Muscle layer of duodenum (tissue), 2 donors: ENCODE results near the gene SNRNP70.

Experiments used
- H3K27ac ChIP-seq: one replicate; pipeline ENCODE4 v1.7.0; 2013; ENCODE audit warnings: mild to moderate bottlenecking, low read length
- H3K27me3 ChIP-seq: one replicate; pipeline ENCODE4 v1.7.0; 2013; ENCODE audit warnings: low read depth, mild to moderate bottlenecking, control low read depth, low read length
- H3K36me3 ChIP-seq, 2 donors: one replicate each; pipeline ENCODE4 v1.7.0; 2013; ENCODE audit warnings: low read length in 2 of 2, control low read depth in 1 of 2, mild to moderate bottlenecking in 1 of 2; ENCODE audit not compliant: insufficient read depth in 2 of 2, control insufficient read depth in 1 of 2
- H3K4me1 ChIP-seq, 2 donors: one replicate each; pipeline ENCODE4 v1.7.0; 2013; ENCODE audit warnings: low read length in 2 of 2, mild to moderate bottlenecking in 2 of 2, control low read depth in 1 of 2, moderate library complexity in 1 of 2; ENCODE audit not compliant: insufficient read depth in 2 of 2, control insufficient read depth in 1 of 2
- H3K4me3 ChIP-seq, 2 donors: one replicate each; pipeline ENCODE4 v1.7.0; 2013; ENCODE audit warnings: low read length in 2 of 2, low read depth in 1 of 2, mild to moderate bottlenecking in 1 of 2
- H3K9me3 ChIP-seq, 2 donors: one replicate each; pipeline ENCODE4 v1.7.0; 2013; ENCODE audit warnings: low read length in 2 of 2, control low read depth in 1 of 2, mild to moderate bottlenecking in 1 of 2; ENCODE audit not compliant: control insufficient read depth in 1 of 2
- donor health status: healthy.

The SNRNP70 gene

GRCh38 chr19:49091391-49092038 lies 6.3 kb downstream of the SNRNP70 start:
- Histone ChIP-seq H3K9me3 (no peaks in the 10 kb centered on the region), H3K4me3 (no peak overlapping the region), H3K27ac (no peak overlapping the region), H3K27me3 (no peaks in the 10 kb centered on the region), H3K4me1 (peaks cover 5 to 21% of the 10 kb centered on the region in 2 donors), H3K36me3 (peaks cover 33 to 43% of the 10 kb centered on the region in 2 donors)

GRCh38 chr19:49092686-49093085 lies 7.4 kb downstream of the SNRNP70 start:
- no peaks in the 10 kb centered on the region for H3K27me3 ChIP-seq
- H3K9me3 ChIP-seq, result no peaks in the 10 kb centered on the region
- H3K4me3 ChIP-seq, result no peak overlapping the region
- peaks cover 4 to 13% of the 10 kb centered on the region in 2 donors for H3K4me1 ChIP-seq
- peaks cover 41 to 43% of the 10 kb centered on the region in 2 donors for H3K36me3 ChIP-seq
- no peak overlapping the region for H3K27ac ChIP-seq

GRCh38 chr19:49094505-49095482 lies 9.5 kb downstream of the SNRNP70 start:
- Histone ChIP-seq H3K27me3 (no peaks in the 10 kb centered on the region), H3K36me3 (peaks cover 50 to 54% of the 10 kb centered on the region in 2 donors), H3K4me3 (no peak overlapping the region), H3K4me1 (peaks cover 0 to 22% of the 10 kb centered on the region in 2 donors), H3K9me3 (no peaks in the 10 kb centered on the region), H3K27ac (no peak overlapping the region)

- Histone ChIP-seq H3K4me1 (peaks cover 0 to 22% of the 10 kb centered on the region in 2 donors), H3K27me3 (no peaks in the 10 kb centered on the region), H3K27ac (no peak overlapping the region), H3K36me3 (peaks cover 45 to 50% of the 10 kb centered on the region in 2 donors), H3K4me3 (no peak overlapping the region), H3K9me3 (no peaks in the 10 kb centered on the region)
Measured at GRCh38 chr19:49097453-49098288, 12.4 kb downstream of the SNRNP70 start.

- peaks cover 0 to 22% of the 10 kb centered on the region in 2 donors for H3K4me1 ChIP-seq
- H3K27me3 ChIP-seq, result no peaks in the 10 kb centered on the region
- H3K27ac ChIP-seq, result no peak overlapping the region
- H3K36me3 ChIP-seq, result peaks cover 53 to 57% of the 10 kb centered on the region in 2 donors
- H3K9me3 ChIP-seq, result no peaks in the 10 kb centered on the region
- H3K4me3 ChIP-seq, result no peak overlapping the region
Measured at GRCh38 chr19:49098795-49099194, 13.5 kb downstream of the SNRNP70 start.

GRCh38 chr19:49101160-49101559 lies 15.9 kb downstream of the SNRNP70 start:
- H3K9me3 ChIP-seq, result no peaks in the 10 kb centered on the region
- H3K4me3 ChIP-seq, result no peak overlapping the region
- peaks cover 60 to 66% of the 10 kb centered on the region in 2 donors for H3K36me3 ChIP-seq
- H3K4me1 ChIP-seq, result peaks cover 0 to 15% of the 10 kb centered on the region in 2 donors
- no peak overlapping the region for H3K27ac ChIP-seq
- H3K27me3 ChIP-seq, result no peaks in the 10 kb centered on the region

- Histone ChIP-seq H3K36me3 (peaks cover 63 to 77% of the 10 kb centered on the region in 2 donors), H3K27ac (no peak overlapping the region), H3K27me3 (no peaks in the 10 kb centered on the region), H3K4me1 (peaks cover 0 to 15% of the 10 kb centered on the region in 2 donors), H3K9me3 (no peaks in the 10 kb centered on the region), H3K4me3 (no peak overlapping the region)
Measured at GRCh38 chr19:49102303-49102702, 17.1 kb downstream of the SNRNP70 start.

- H3K36me3 ChIP-seq, result peaks cover 54 to 84% of the 10 kb centered on the region in 2 donors
- H3K4me1 ChIP-seq, result peaks cover 0 to 3% of the 10 kb centered on the region in 2 donors
- no peak overlapping the region for H3K27ac ChIP-seq
- no peaks in the 10 kb centered on the region for H3K27me3 ChIP-seq
- no peaks in the 10 kb centered on the region for H3K9me3 ChIP-seq
- no peak overlapping the region for H3K4me3 ChIP-seq
Measured at GRCh38 chr19:49103331-49104085, 18.3 kb downstream of the SNRNP70 start.

- no peaks in the 10 kb centered on the region for H3K4me1 ChIP-seq
- H3K9me3 ChIP-seq, result no peaks in the 10 kb centered on the region
- H3K4me3 ChIP-seq, result no peak overlapping the region
- H3K27ac ChIP-seq, result no peak overlapping the region
- no peaks in the 10 kb centered on the region for H3K27me3 ChIP-seq
- peaks cover 55 to 82% of the 10 kb centered on the region in 2 donors for H3K36me3 ChIP-seq
Measured at GRCh38 chr19:49104229-49104864, 19.1 kb downstream of the SNRNP70 start.

GRCh38 chr19:49106648-49107135 lies 21.4 kb downstream of the SNRNP70 start:
- H3K4me1 ChIP-seq, result peaks cover 0 to 10% of the 10 kb centered on the region in 2 donors
- no peak overlapping the region for H3K4me3 ChIP-seq
- no peaks in the 10 kb centered on the region for H3K9me3 ChIP-seq
- H3K36me3 ChIP-seq, result peaks cover 43 to 72% of the 10 kb centered on the region in 2 donors
- no peak overlapping the region for H3K27ac ChIP-seq
- H3K27me3 ChIP-seq, result no peaks in the 10 kb centered on the region
